Measurements from ENCODE around the gene CXCL5.

DNA sequence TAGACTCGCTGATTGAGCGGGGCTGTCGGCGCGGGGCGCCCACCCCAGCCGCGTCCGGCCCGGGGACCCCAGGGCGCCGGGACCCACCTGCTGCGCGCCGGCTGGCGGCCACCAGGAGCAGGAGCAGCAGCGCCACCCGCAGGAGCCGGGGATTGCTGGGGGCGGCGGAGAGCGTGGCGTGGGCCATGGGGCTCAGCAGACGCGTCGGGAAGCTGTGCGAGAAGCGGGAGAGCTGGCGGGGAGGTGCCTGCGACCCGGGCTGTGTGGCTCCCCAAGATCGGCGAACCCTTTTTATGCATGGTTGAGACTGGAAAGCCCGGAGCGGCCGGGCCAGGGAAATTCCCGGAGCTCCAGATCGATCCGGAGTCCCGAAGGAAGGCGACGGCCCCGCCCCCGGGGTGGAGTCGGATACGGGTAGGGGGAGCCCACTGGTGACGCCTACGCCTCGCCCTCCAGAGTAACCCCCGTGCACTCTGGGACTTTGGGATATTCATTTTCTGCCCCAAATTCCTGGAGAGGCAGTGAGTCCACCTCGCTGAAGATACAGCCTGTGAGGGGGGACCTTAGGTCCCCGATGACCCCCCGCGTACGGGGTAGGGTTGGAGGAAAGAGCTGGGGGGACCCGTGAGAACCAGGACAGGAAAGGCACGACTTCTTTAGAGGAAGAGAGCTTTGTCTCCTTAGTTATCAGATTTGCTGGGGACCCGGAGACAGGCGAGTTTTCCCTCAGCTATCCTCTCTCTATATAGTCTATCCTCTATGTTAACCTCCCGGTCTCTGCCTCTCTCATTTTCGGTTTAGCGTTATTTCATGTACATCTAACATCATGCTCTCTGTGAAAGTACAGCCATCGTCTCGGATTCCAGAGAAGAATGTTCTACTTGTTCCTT lies 40.2 kb upstream of the CXCL5 start, which contains the start of gene CXCL3:
- TF ChIP-seq, protein P1, sequence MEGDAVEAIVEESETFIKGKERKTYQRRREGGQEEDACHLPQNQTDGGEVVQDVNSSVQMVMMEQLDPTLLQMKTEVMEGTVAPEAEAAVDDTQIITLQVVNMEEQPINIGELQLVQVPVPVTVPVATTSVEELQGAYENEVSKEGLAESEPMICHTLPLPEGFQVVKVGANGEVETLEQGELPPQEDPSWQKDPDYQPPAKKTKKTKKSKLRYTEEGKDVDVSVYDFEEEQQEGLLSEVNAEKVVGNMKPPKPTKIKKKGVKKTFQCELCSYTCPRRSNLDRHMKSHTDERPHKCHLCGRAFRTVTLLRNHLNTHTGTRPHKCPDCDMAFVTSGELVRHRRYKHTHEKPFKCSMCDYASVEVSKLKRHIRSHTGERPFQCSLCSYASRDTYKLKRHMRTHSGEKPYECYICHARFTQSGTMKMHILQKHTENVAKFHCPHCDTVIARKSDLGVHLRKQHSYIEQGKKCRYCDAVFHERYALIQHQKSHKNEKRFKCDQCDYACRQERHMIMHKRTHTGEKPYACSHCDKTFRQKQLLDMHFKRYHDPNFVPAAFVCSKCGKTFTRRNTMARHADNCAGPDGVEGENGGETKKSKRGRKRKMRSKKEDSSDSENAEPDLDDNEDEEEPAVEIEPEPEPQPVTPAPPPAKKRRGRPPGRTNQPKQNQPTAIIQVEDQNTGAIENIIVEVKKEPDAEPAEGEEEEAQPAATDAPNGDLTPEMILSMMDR (IDR thresholded peaks at IDR 0.05; ENCODE audit: insufficient read depth, low read length) = no peak
- TF ChIP-seq GABPA (IDR thresholded peaks at IDR 0.05; ENCODE audit: low read depth) (no peak), POLR2AphosphoS5 (IDR thresholded peaks at IDR 0.05; ENCODE audit: low read depth) (no peak)
